ENCODE data around the gene EXOG. TPM values are rescaled to one million over a fixed set of nuclear protein-coding genes. Genes with fewer than 3 reads are reported as not detected.
A peak's percentile ranks its signal among the peaks of the same experiment; 100 is the strongest.

The EXOG gene, protein sequence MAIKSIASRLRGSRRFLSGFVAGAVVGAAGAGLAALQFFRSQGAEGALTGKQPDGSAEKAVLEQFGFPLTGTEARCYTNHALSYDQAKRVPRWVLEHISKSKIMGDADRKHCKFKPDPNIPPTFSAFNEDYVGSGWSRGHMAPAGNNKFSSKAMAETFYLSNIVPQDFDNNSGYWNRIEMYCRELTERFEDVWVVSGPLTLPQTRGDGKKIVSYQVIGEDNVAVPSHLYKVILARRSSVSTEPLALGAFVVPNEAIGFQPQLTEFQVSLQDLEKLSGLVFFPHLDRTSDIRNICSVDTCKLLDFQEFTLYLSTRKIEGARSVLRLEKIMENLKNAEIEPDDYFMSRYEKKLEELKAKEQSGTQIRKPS
- 14.1 TPM for total RNA-seq

GRCh38 chr3:38496131-38496910 is at the start of gene EXOG:
EXOG (plus strand) TSS chr3:38496340; CDS start chr3:38496368, 28 bp downstream.
- Histone ChIP-seq H3K9me3 (ENCODE audit: control insufficient read depth in 3 of 3, low read length in 3 of 3) (no peaks in the 10 kb centered on the region), H3K4me1 (ENCODE audit: control insufficient read depth in 3 of 3, insufficient read depth in 3 of 3, low read length in 3 of 3) (peaks cover 12 to 14% (median 13%) of the 10 kb centered on the region in 3 donors), H3K4me3 (ENCODE audit: low read length in 3 of 3) (peak within 1 kb of the TSS; percentile 88 to 91 (median 89)), H3K27ac (ENCODE audit: low read depth, low read length) (peak within 1 kb of the TSS; percentile 45), H3K9ac (ENCODE audit: low read depth in 1 of 3, low read length in 3 of 3) (peak within 1 kb of the TSS; percentile 81 to 83 (median 82)), H3K27me3 (ENCODE audit: control insufficient read depth in 3 of 3, insufficient read depth in 3 of 3, low read length in 3 of 3) (no peaks in the 10 kb centered on the region), H3K36me3 (ENCODE audit: control insufficient read depth in 3 of 3, insufficient read depth in 3 of 3, low read length in 3 of 3) (peaks cover 0 to 3% (median 2%) of the 10 kb centered on the region in 3 donors)

DNA sequence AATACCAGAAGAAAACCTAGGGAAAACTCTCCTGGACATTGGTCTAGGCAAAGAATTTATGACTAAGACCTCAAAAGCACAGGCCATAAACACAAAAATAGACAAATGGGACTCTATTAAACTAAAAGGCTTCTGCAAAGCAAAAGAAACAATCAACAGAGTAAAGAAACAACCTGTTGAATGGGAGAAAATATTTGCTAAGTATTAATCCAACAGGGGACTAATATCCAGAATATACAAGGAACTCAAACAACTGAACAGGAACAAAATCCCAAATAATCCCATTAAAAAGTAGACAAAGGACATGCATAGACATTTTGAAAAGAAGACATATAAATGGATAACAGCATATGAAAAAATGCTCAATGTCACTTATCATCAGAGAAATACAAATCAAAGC is 49.3 kb upstream of the EXOG start:
- Histone ChIP-seq H3K9ac (ENCODE audit: low read depth in 1 of 3, low read length in 3 of 3) (no peak overlapping the region), H3K4me3 (ENCODE audit: low read length in 3 of 3) (no peak overlapping the region), H3K9me3 (ENCODE audit: control insufficient read depth in 3 of 3, low read length in 3 of 3) (no peaks in the 10 kb centered on the region), H3K27me3 (ENCODE audit: control insufficient read depth in 3 of 3, insufficient read depth in 3 of 3, low read length in 3 of 3) (no peaks in the 10 kb centered on the region), H3K4me1 (ENCODE audit: control insufficient read depth in 3 of 3, insufficient read depth in 3 of 3, low read length in 3 of 3) (no peaks in the 10 kb centered on the region), H3K36me3 (ENCODE audit: control insufficient read depth in 3 of 3, insufficient read depth in 3 of 3, low read length in 3 of 3) (no peaks in the 10 kb centered on the region), H3K27ac (ENCODE audit: low read depth, low read length) (no peak overlapping the region)

GRCh38 chr3:38450853-38451252 is 45.3 kb upstream of the EXOG start:
- Histone ChIP-seq H3K4me3 (ENCODE audit: low read length in 3 of 3) (no peak overlapping the region), H3K27ac (ENCODE audit: low read depth, low read length) (no peak overlapping the region), H3K9ac (ENCODE audit: low read depth in 1 of 3, low read length in 3 of 3) (no peak overlapping the region), H3K9me3 (ENCODE audit: control insufficient read depth in 3 of 3, low read length in 3 of 3) (no peaks in the 10 kb centered on the region), H3K36me3 (ENCODE audit: control insufficient read depth in 3 of 3, insufficient read depth in 3 of 3, low read length in 3 of 3) (no peaks in the 10 kb centered on the region), H3K4me1 (ENCODE audit: control insufficient read depth in 3 of 3, insufficient read depth in 3 of 3, low read length in 3 of 3) (peaks cover 5 to 17% (median 15%) of the 10 kb centered on the region in 3 donors), H3K27me3 (ENCODE audit: control insufficient read depth in 3 of 3, insufficient read depth in 3 of 3, low read length in 3 of 3) (no peaks in the 10 kb centered on the region)

- Histone ChIP-seq H3K9ac (ENCODE audit: low read depth in 1 of 3, low read length in 3 of 3) (peak within 1 kb of the TSS; percentile 86 to 96 (median 89)), H3K27me3 (ENCODE audit: control insufficient read depth in 3 of 3, insufficient read depth in 3 of 3, low read length in 3 of 3) (no peaks in the 10 kb centered on the region), H3K9me3 (ENCODE audit: control insufficient read depth in 3 of 3, low read length in 3 of 3) (no peaks in the 10 kb centered on the region), H3K4me3 (ENCODE audit: low read length in 3 of 3) (peak within 1 kb of the TSS; percentile 84 to 92 (median 91)), H3K36me3 (ENCODE audit: control insufficient read depth in 3 of 3, insufficient read depth in 3 of 3, low read length in 3 of 3) (no peaks in the 10 kb centered on the region), H3K4me1 (ENCODE audit: control insufficient read depth in 3 of 3, insufficient read depth in 3 of 3, low read length in 3 of 3) (peaks cover 20 to 41% (median 37%) of the 10 kb centered on the region in 3 donors), H3K27ac (ENCODE audit: low read depth, low read length) (peak within 1 kb of the TSS; percentile 96)
Measured at GRCh38 chr3:38453075-38453912, 42.8 kb upstream of the EXOG start, which contains the start of gene ACVR2B. ACVR2B (plus strand) TSS chr3:38453890; CDS start chr3:38454323, 433 bp downstream.

- Histone ChIP-seq H3K9me3 (ENCODE audit: control insufficient read depth in 3 of 3, low read length in 3 of 3) (no peaks in the 10 kb centered on the region), H3K4me1 (ENCODE audit: control insufficient read depth in 3 of 3, insufficient read depth in 3 of 3, low read length in 3 of 3) (peaks cover 25 to 47% (median 42%) of the 10 kb centered on the region in 3 donors), H3K27me3 (ENCODE audit: control insufficient read depth in 3 of 3, insufficient read depth in 3 of 3, low read length in 3 of 3) (no peaks in the 10 kb centered on the region), H3K36me3 (ENCODE audit: control insufficient read depth in 3 of 3, insufficient read depth in 3 of 3, low read length in 3 of 3) (no peaks in the 10 kb centered on the region), H3K4me3 (ENCODE audit: low read length in 3 of 3) (peak overlapping the region in 2 of 3 donors; percentile 91 to 92), H3K27ac (ENCODE audit: low read depth, low read length) (peak overlapping the region; percentile 96), H3K9ac (ENCODE audit: low read depth in 1 of 3, low read length in 3 of 3) (peak overlapping the region; percentile 86 to 96 (median 89))
Measured at GRCh38 chr3:38453913-38454177, 42.3 kb upstream of the EXOG start.

DNA sequence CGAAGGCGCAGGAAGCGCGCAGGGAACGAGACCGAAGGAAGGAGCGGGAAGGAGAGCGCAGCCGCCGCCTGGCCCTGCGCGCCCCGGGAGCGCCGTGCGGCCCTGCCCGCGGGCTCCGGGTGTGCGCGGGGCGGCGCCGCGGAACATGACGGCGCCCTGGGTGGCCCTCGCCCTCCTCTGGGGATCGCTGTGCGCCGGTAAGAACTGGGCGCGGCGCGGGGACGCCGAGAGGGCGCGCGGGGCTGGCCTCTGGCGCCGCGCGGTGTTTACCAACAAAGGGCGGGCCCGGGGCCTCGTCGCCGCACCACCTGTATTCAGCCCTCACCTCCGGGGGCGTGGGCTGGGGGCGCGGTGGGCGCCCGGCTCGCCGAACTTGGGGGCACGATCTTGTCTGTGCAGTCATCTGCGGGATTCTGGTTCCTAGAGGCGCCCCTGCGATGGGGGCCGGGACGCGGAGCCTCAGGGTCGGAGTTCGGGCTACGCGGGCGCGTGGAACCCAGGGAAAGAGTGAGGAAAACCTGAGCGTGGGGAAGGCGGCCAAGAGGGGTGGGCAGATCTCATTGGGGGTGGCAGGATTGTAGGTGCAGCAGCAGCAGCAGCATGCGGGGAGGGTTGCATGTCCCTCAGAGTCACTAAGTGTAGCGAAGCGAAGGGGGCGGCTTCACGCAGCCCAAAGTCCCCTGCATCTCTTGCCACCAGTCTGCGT is 41.8 kb upstream of the EXOG start:
- H3K4me3 ChIP-seq (ENCODE audit: low read length in 3 of 3): peak overlapping the region; percentile 84 to 92 (median 91)
- H3K9ac ChIP-seq (ENCODE audit: low read depth in 1 of 3, low read length in 3 of 3): peak overlapping the region; percentile 86 to 96 (median 89)
- no peaks in the 10 kb centered on the region for H3K9me3 ChIP-seq (ENCODE audit: control insufficient read depth in 3 of 3, low read length in 3 of 3)
- H3K27ac ChIP-seq (ENCODE audit: low read depth, low read length): peak overlapping the region; percentile 96
- H3K27me3 ChIP-seq (ENCODE audit: control insufficient read depth in 3 of 3, insufficient read depth in 3 of 3, low read length in 3 of 3): no peaks in the 10 kb centered on the region
- peaks cover 30 to 52% (median 47%) of the 10 kb centered on the region in 3 donors for H3K4me1 ChIP-seq (ENCODE audit: control insufficient read depth in 3 of 3, insufficient read depth in 3 of 3, low read length in 3 of 3)
- no peaks in the 10 kb centered on the region for H3K36me3 ChIP-seq (ENCODE audit: control insufficient read depth in 3 of 3, insufficient read depth in 3 of 3, low read length in 3 of 3)

GRCh38 chr3:38454884-38455638 is 41.1 kb upstream of the EXOG start:
- H3K9me3 ChIP-seq (ENCODE audit: control insufficient read depth in 3 of 3, low read length in 3 of 3): no peaks in the 10 kb centered on the region
- H3K36me3 ChIP-seq (ENCODE audit: control insufficient read depth in 3 of 3, insufficient read depth in 3 of 3, low read length in 3 of 3): no peaks in the 10 kb centered on the region
- peak overlapping the region; percentile 96 for H3K27ac ChIP-seq (ENCODE audit: low read depth, low read length)
- H3K27me3 ChIP-seq (ENCODE audit: control insufficient read depth in 3 of 3, insufficient read depth in 3 of 3, low read length in 3 of 3): no peaks in the 10 kb centered on the region
- H3K4me3 ChIP-seq (ENCODE audit: low read length in 3 of 3): peak overlapping the region; percentile 84 to 92 (median 91)
- H3K4me1 ChIP-seq (ENCODE audit: control insufficient read depth in 3 of 3, insufficient read depth in 3 of 3, low read length in 3 of 3): peaks cover 37 to 59% (median 54%) of the 10 kb centered on the region in 3 donors
- peak overlapping the region; percentile 86 to 96 (median 89) for H3K9ac ChIP-seq (ENCODE audit: low read depth in 1 of 3, low read length in 3 of 3)

GRCh38 chr3:38455639-38456430 is 40.3 kb upstream of the EXOG start:
- H3K4me3 ChIP-seq (ENCODE audit: low read length in 3 of 3): peak overlapping the region; percentile 84 to 92 (median 91)
- H3K9me3 ChIP-seq (ENCODE audit: control insufficient read depth in 3 of 3, low read length in 3 of 3): no peaks in the 10 kb centered on the region
- H3K27ac ChIP-seq (ENCODE audit: low read depth, low read length): peak overlapping the region; percentile 96
- H3K4me1 ChIP-seq (ENCODE audit: control insufficient read depth in 3 of 3, insufficient read depth in 3 of 3, low read length in 3 of 3): peaks cover 45 to 66% (median 62%) of the 10 kb centered on the region in 3 donors
- H3K27me3 ChIP-seq (ENCODE audit: control insufficient read depth in 3 of 3, insufficient read depth in 3 of 3, low read length in 3 of 3): no peaks in the 10 kb centered on the region
- peak overlapping the region; percentile 86 to 96 (median 89) for H3K9ac ChIP-seq (ENCODE audit: low read depth in 1 of 3, low read length in 3 of 3)
- no peaks in the 10 kb centered on the region for H3K36me3 ChIP-seq (ENCODE audit: control insufficient read depth in 3 of 3, insufficient read depth in 3 of 3, low read length in 3 of 3)
